H1 (cell line): ENCODE data around the gene PAX3. TPM values are rescaled to one million over a fixed set of nuclear protein-coding genes. Genes with fewer than 3 reads are reported as not detected.
A peak's percentile ranks its signal among the peaks of the same experiment; 100 is the strongest.

Experiments
- ATF3 ChIP-seq: IDR thresholded peaks from 2 replicates; pipeline ENCODE4 v1.6.1; 2011; ENCODE audit warnings: low read depth, mild to moderate bottlenecking, low read length; ENCODE audit not compliant: insufficient read depth
- CBX8 ChIP-seq: fragments of 300-800, 300-1000 bp; sonication (generic); IDR thresholded peaks from 2 replicates; pipeline ENCODE4 v1.7.1; 2016; ENCODE audit warnings: low read depth, low read length, borderline replicate concordance
- CEBPB ChIP-seq: IDR thresholded peaks from 2 replicates; pipeline ENCODE4 v1.6.1; 2012; ENCODE audit warnings: low read depth, low read length
- CREB1 ChIP-seq: IDR thresholded peaks from 2 replicates; pipeline ENCODE4 v1.6.1; 2012; ENCODE audit warnings: inconsistent platforms
- CTBP2 ChIP-seq: IDR thresholded peaks from 2 replicates; pipeline ENCODE4 v1.7.0; 2011; ENCODE audit warnings: borderline replicate concordance, mild to moderate bottlenecking, moderate library complexity, mixed read lengths, low read length; ENCODE audit not compliant: insufficient read depth, insufficient read length
- EZH2 ChIP-seq: fragments of 200-600 bp; sonication (generic); IDR thresholded peaks from 2 replicates; pipeline ENCODE4 v1.7.1; 2012; ENCODE audit warnings: low read depth, mild to moderate bottlenecking, moderate library complexity, low read length, inconsistent platforms; ENCODE audit not compliant: severe bottlenecking
- GTF2F1 ChIP-seq: IDR thresholded peaks from 2 replicates; pipeline ENCODE4 v1.6.1; 2012; ENCODE audit warnings: low read depth, low read length, improper control_type of control experiment, borderline replicate concordance
- MAFK ChIP-seq: IDR thresholded peaks from 2 replicates; pipeline ENCODE4 v1.6.1; 2012; ENCODE audit warnings: low read depth, mild to moderate bottlenecking, improper control_type of control experiment, low read length
- NRF1 ChIP-seq: IDR thresholded peaks from 2 replicates; pipeline ENCODE4 v1.6.1; 2011; ENCODE audit warnings: mild to moderate bottlenecking, low read depth, low read length, improper control_type of control experiment
- PHF8 ChIP-seq: fragments of 200-600 bp; sonication (generic); conservative IDR thresholded peaks from 2 replicates; pipeline ENCODE4 v1.7.1; 2012; ENCODE audit warnings: low read depth, mild to moderate bottlenecking, inconsistent platforms, low read length, moderate library complexity
- POLR2AphosphoS5 ChIP-seq: IDR thresholded peaks from 2 replicates; pipeline ENCODE4 v1.6.1; 2011; ENCODE audit warnings: low read depth, low read length
- SP2 ChIP-seq: IDR thresholded peaks from 2 replicates; pipeline ENCODE4 v1.6.1; 2012; ENCODE audit warnings: mild to moderate bottlenecking, low read length, inconsistent platforms
- SP4 ChIP-seq: IDR thresholded peaks from 2 replicates; pipeline ENCODE4 v1.6.1; 2012; ENCODE audit warnings: low read length, inconsistent platforms
- SRF ChIP-seq: IDR thresholded peaks from 2 replicates; pipeline ENCODE4 v1.6.1; 2011; ENCODE audit warnings: mild to moderate bottlenecking, low read depth, low read length, moderate library complexity
- TBP ChIP-seq: IDR thresholded peaks from 2 replicates; pipeline ENCODE4 v1.6.1; 2011; ENCODE audit warnings: low read depth, low read length, improper control_type of control experiment
- TEAD4 ChIP-seq: IDR thresholded peaks from 2 replicates; pipeline ENCODE4 v1.6.1; 2012; ENCODE audit warnings: low read depth, low read length, inconsistent platforms, mixed read lengths
- USF2 ChIP-seq: IDR thresholded peaks from 2 replicates; pipeline ENCODE4 v1.6.1; 2011; ENCODE audit warnings: low read length, improper control_type of control experiment
- YY1 ChIP-seq: IDR thresholded peaks from 2 replicates; pipeline ENCODE4 v1.6.1; 2011; ENCODE audit warnings: low read depth, mild to moderate bottlenecking, low read length
- polyA plus RNA-seq, 7 experiments: library from polyadenylated mRNA; depleted of rRNA in 3 of 7; stranded (reverse) in 5 of 7; unstranded in 2 of 7; fragments of >200 nt in 5 of 7; fragments of 200-250 nt in 2 of 7; gene quantifications; 1 replicate in 5 of 7; 2 replicates in 1 of 7; 4 replicates in 1 of 7; pipeline versions ENCODE4 v1.2.1 to v1.2.3, GENCODE V29; 2011 to 2013; ENCODE audit warnings: missing spikeins in 2 of 7, mixed read lengths in 2 of 7
- total RNA-seq: library from RNA; stranded (reverse); fragmentation: NEBNext Ultra II Directional; extraction: Animal tissue kit (Norgen Biotek cat#: 25700); gene quantifications from 2 replicates; pipeline ENCODE4 v1.2.1, GENCODE V29; 2021
- TF ChIP-seq, protein P1 (sequence below), 3 experiments: IDR thresholded peaks; 1 replicate in 2 of 3; 2 replicates in 1 of 3; pipeline versions ENCODE4 v1.5.1 to v1.6.1; 2011; ENCODE audit warnings: low read length in 3 of 3, mild to moderate bottlenecking in 3 of 3, inconsistent platforms in 2 of 3, low read depth in 1 of 3, moderate library complexity in 1 of 3; ENCODE audit not compliant: insufficient read depth in 1 of 3; ENCODE audit errors: control extremely low read depth in 1 of 3
- TF ChIP-seq, protein P2 (sequence below): IDR thresholded peaks from 2 replicates; pipeline ENCODE4 v1.6.1; 2012; ENCODE audit warnings: inconsistent platforms

The PAX3 gene
- total and polyA plus RNA-seq, 2 of the 8 experiments (the other 6 are each of a cell fraction or from before 2014, with no cell fraction given) = 0.33 TPM; not detected in 1

DNA sequence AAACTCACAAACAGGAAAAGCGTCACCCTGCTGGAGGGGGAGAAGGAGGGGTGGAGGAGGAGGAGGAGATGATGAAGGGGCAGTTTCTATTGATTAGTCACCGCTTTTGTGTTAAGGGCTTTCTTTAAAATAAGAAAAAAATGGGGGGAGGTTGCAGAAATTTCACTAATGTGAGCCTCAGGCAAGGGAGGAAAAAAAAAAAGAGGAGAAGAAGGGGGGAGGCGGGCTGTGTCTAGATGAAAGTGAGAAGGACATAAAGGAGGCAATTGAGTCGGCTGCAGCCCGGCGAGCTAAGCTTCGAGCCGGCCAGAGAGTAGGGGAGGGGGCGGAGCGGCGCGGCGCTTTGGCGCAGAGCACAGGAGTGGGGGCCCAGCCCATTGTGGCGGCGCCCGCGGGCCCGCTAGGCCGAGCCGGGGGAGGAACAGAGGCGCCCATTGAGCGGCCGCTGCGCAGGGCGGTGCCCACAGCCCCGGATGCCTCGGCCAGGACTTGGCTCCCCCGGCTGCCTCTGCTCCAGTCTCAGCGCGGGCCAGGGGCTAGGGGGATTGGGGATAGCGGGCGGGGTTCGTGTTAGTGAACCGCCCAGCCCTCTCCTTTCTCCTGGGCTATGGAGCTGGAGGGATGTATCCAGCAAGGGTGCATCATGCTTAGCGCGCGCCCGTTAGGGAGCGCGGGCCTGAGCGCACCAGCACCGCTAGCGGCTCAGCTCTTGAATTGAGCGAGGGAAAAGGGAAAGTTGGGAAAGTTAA lies 7.9 kb downstream of the PAX3 start (continued):
- no peak for TF ChIP-seq TEAD4
- peak; percentile 71; the same call in 1 of the 2 replicates for TF ChIP-seq TBP
- no peak for TF ChIP-seq USF2
- no peak for TF ChIP-seq CBX8
- TF ChIP-seq EZH2 = peak; percentile 20
- TF ChIP-seq CEBPB = no peak
- TF ChIP-seq YY1 = peak; percentile 78
- peak; percentile 51; the same call in 1 of the 2 replicates for TF ChIP-seq SP4
- TF ChIP-seq ATF3 = no peak
- TF ChIP-seq, protein P1, sequence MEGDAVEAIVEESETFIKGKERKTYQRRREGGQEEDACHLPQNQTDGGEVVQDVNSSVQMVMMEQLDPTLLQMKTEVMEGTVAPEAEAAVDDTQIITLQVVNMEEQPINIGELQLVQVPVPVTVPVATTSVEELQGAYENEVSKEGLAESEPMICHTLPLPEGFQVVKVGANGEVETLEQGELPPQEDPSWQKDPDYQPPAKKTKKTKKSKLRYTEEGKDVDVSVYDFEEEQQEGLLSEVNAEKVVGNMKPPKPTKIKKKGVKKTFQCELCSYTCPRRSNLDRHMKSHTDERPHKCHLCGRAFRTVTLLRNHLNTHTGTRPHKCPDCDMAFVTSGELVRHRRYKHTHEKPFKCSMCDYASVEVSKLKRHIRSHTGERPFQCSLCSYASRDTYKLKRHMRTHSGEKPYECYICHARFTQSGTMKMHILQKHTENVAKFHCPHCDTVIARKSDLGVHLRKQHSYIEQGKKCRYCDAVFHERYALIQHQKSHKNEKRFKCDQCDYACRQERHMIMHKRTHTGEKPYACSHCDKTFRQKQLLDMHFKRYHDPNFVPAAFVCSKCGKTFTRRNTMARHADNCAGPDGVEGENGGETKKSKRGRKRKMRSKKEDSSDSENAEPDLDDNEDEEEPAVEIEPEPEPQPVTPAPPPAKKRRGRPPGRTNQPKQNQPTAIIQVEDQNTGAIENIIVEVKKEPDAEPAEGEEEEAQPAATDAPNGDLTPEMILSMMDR (IDR thresholded peaks at IDR 0.05; ENCODE audit: control extremely low read depth in 1 of 3, insufficient read depth in 1 of 3, low read depth in 1 of 3, low read length in 3 of 3) = peak in 1 of 3 experiments; percentile 19; a peak in 1 of 4 replicates
- TF ChIP-seq NRF1 = no peak
- no peak for TF ChIP-seq SP2
- TF ChIP-seq SRF = no peak
- TF ChIP-seq PHF8 = no peak
- peak; percentile 100 for TF ChIP-seq CTBP2
- TF ChIP-seq, protein P2, sequence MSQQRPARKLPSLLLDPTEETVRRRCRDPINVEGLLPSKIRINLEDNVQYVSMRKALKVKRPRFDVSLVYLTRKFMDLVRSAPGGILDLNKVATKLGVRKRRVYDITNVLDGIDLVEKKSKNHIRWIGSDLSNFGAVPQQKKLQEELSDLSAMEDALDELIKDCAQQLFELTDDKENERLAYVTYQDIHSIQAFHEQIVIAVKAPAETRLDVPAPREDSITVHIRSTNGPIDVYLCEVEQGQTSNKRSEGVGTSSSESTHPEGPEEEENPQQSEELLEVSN = no peak
- no peak for TF ChIP-seq CREB1
- no peak for TF ChIP-seq MAFK
- TF ChIP-seq GTF2F1 = no peak
- no peak for TF ChIP-seq POLR2AphosphoS5
